NCI-H82 treated with DMSO at 0.1 percent for 48 hours (cell line): ENCODE results near the gene FBXO28.
"Not testable (repeated sequence)": the region's sequence is repeated elsewhere in the genome, so short reads cannot be mapped to it uniquely, and the experiment has no call there.

Experiments
- DNase-seq: peaks from one replicate; lab custom pipeline; 2025; ENCODE audit not compliant: unreplicated experiment; lab: John Stamatoyannopoulos, UW

Gene FBXO28

GRCh38 chr1:224183591-224184312 lies 69.8 kb downstream of the FBXO28 start:
- DNase-seq, result no peak

DNA sequence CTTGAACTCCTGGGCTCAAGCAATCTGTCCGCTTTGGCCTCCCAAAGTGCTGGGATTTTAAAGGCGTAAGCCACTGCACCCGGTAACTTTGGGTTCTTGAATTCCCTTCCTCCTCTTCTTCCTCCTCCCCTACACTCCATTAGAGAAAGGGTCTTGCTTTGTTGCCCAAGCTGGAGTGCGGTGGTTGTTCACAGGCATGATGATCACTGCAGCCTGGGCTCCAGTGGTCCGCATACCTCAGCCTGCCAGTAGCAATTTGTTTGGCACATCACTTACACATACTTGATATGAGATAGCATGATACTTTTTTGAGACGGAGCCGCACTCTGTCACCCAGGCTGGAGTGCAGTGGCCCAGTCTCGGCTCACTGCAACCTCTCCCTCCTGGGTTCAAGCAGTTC lies 71.3 kb downstream of the FBXO28 start:
- DNase-seq, result no peak

GRCh38 chr1:224188286-224188685 lies 74.4 kb downstream of the FBXO28 start:
- DNase-seq, result no peak

GRCh38 chr1:224189561-224189960 lies 75.7 kb downstream of the FBXO28 start:
- no peak for DNase-seq

GRCh38 chr1:224192082-224192788 lies 78.3 kb downstream of the FBXO28 start:
- no peak for DNase-seq

DNA sequence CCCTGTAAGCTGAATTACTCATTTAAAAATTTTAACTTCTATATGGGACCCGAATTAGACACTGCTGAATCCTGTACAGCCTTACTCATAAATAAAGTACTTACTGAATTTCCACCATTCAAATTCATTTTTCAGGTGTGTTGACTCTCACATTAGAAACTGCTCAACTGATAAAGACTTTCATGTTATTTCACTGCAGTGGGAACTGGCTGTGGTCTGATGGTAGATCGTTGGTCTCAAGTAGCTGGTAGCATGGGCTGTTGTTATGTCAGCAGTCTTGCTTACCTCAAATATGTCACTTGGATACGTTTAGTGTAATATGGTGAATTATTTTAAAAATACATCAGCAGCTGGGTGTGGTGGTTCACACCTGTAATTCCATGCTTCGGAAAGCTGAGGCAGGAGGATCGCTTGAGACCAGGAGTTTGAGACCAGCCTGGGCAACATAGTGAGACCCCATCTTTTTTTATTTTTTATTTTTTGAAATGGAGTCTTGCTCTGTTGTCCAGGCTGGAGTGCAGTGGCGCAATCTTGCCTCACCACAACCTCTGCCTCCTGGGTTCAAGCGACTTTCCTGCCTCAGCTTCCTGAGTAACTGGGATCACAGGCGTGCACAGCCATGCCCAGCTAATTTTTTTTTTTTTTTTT lies 79.5 kb downstream of the FBXO28 start:
- no peak for DNase-seq

DNA sequence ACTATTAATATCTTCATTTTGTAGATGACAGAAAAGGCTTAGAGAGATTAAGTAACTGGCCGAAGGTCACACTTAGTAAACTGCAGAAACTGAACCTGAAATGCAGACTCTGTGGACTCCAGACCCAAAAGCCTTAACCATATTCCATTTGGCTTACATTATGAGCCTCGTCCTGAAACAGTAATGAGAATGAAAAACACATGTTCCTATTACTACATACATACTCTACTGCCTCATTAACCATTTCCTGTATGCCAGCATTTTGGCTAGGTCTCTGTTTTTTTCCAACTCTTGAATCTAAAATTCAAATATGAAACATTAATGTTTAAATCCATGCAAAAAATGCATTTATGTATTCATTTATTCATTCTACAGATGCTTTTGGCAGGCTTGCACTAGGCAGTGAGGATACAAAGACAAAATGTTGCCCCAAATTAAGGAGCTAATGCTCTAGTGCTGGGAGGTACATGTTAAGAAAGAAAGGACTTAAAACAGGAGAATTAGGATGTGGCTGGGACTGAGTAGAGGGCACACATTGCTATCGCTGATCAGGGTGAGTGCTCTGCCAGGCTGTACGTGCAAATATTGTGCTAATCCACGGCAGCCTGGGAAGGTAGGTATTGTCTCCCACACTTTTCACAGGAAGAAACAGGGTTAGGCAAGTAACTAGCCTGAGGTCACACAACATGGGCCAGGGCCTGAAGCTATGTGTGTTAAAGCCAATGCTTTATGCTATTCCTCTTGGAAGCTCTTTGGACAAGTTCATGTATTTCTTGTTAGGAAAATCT lies 83.1 kb downstream of the FBXO28 start:
- DNase-seq, result no peak

DNA sequence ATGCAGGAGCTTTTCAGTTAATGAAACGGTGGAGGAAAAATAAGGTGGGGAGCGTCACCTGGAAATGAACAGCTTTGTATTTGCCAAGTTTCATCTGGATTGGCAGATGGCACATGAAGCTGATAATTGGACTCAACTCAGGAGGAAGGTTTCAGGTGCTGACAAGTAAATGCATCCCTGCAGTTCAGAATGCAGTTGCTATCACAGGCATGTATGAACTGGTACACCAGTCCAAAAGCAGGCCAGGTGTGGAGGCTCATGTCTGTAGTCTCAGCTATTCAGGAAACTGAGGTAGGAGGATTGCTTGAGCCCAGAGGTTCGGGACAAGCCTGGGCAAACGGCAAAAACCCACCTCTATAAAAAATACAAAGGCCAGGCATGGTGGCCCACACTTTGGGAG lies 84.7 kb downstream of the FBXO28 start:
- DNase-seq, result no peak

DNA sequence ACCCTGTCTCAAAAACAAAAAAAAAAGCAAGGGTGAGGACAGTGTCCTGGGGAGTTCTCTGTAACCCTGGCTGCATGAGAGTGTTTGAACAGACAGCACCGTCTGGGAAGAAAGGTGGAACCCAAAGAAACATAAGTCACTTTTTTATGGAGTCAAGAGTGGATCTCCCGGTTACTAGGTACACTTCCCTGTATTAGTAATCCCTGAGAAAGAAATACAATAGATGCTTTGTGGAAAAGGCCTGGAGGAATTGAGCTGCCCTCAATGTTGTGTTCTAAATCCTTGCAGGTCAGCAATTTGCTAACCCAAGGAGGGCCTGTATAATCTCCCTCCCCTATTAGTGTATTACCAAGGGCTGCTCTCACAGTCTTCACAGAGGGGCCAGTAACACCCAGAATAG lies 85.8 kb downstream of the FBXO28 start:
- DNase-seq, result no peak

GRCh38 chr1:224201383-224201782 lies 87.5 kb downstream of the FBXO28 start:
- DNase-seq, result no peak

GRCh38 chr1:224201853-224202252 lies 87.9 kb downstream of the FBXO28 start:
- DNase-seq, result no peak

GRCh38 chr1:224203243-224204016 lies 89.5 kb downstream of the FBXO28 start:
- no peak for DNase-seq

DNA sequence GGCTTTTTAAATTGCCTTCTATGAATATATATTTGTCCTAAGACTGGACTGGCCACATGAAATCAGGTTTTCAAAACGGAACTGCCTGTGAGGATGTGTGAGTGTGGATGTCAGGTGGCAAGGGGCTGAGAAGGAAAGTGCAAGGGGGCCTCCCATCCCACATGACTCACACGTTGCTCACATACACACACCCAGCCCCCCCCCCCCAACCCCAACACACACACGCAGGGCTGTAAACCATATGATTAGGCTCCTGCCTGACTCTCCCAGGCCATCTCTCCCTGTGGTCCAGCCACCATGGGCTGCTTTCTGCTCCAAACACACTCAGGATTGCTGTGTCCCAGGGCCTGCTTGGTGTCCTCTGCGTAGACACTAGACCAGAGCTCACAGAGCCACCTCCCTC lies 91.5 kb downstream of the FBXO28 start:
- no peak for DNase-seq

DNA sequence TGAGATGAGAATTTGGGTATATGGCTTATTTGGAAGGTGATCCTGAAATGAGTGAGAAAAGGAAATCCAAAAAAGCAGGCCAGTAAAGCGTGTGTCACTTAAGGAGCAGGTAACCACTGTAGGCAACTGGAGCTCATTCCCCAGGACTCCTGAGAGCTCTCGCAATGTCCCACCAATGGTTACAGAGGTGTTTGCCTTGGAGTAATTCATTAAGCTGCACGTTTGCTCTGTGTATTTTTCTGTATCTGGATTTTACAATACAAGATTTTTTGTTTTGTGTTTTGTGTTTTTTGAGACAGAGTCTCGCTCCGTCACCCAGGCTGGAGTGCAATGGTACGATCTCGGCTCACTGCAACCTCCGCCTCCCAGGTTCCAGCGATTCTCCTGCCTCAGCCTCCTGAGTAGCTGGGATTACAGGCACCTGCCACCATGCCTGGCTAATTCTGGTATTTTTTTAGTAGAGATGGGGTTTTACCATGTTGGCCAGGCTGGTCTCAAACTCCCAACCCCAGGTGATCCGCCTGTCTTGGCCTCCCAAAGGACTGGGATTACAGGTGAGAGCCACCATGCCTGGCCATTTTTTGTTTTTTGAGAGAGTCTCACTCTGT lies 92.1 kb downstream of the FBXO28 start:
- DNase-seq, result not testable (repeated sequence)

DNA sequence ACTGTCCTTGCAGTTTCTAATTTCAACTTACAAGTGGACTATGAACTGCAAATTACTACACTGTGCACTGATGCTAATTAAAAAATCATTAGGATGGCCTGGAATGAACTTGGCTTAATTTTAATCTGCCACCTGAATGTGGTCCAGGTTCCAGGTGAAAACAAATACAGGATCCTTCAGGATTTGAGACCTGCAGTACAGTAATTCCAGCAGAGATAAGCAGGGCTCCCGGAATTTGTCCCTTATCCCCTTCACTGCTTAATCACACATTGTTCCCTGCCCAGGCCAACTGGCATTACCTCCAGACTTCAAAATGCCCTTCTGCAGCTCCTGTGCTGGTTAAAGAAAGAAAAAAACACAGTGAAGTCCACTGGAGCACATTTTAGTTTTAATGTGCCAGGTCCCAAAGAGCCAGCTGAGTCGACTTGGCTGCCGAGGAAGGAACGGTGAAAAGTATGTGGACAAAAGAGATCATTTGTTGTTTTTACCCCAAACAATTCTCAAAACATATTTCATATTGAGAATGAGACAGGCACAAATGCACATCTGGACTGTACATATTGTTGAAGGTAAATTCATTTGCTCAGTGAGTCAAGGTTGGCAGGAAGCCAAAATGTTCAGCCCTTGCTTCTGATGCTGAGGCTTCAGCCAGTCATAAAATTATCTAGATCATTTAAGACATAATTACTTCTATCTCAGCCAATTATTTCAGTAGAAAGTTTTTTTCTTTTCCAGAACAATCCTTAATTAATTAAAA lies 97.5 kb downstream of the FBXO28 start:
- peak; percentile 77 for DNase-seq
